HG03520 (cell line): ENCODE results near the gene UGT1A9.

Experiments
- ATAC-seq: cut with Tn5 transposase; IDR thresholded peaks from one replicate; pipeline ENCODE4 v1.9.1; 2021; ENCODE audit warnings: mild to moderate bottlenecking, moderate library complexity; ENCODE audit not compliant: unreplicated experiment

Gene UGT1A9

DNA sequence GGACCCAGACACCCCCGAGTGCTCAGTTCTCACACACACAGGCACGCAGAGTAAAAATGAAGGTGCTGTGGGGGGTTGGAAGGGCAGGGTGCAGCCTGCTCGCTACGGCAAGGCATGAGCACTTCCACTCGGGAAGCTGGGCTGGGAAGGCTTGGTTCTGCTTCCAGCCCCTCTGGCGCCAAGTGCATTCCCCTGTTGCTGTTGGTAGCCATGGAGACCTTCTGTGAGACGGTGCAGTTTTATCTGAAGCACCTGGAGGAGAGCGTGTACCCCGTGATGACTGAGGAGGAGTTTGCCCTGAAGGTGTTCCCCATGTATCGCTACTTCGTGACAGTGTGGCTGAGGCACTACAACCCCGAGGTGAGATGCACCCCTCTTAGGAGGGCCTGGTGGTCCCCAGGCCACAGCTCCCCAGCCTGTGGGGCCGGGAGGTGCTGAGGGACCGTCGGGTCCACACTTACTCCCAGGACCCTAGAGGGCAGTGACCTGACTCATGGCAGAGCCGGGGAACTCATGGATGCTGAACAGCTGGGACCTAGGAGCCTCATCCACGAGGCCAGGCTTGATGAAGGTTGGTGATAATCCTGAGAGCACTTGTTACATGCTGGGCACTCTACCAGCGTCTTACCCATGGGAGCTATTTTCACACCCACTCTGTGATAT, 121.9 kb downstream of the UGT1A9 start:
- no peak for ATAC-seq

GRCh38 chr2:233794128-233794658, 122.5 kb downstream of the UGT1A9 start:
- no peak for ATAC-seq

DNA sequence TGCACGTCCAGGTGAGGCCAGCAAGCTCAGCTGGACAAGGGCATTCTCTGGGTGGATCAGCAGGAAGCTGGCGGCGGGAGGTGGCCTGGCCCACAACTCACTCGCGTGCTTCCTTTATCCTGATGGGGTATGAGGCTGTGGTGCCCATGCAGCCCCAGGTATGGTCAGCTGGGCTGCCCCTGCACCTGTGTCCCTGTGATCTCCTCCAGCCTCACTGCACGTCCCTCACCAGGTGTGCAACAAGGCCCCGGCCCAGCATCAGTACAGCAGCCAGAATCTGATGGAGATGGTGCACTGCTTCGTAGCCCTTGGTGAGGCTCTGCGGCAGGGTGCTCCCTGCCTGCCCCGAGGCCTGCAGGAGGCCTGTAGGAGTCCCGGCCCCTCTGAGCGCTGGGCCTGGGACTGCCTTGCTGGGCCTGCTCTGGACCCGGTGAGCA, 124.1 kb downstream of the UGT1A9 start:
- ATAC-seq, result no peak

GRCh38 chr2:233796254-233796653, 124.6 kb downstream of the UGT1A9 start:
- ATAC-seq, result no peak

- ATAC-seq, result no peak
Measured at GRCh38 chr2:233798335-233799086, 126.8 kb downstream of the UGT1A9 start.

GRCh38 chr2:233799087-233799665, 127.5 kb downstream of the UGT1A9 start:
- ATAC-seq, result no peak

- no peak for ATAC-seq
Measured at GRCh38 chr2:233799716-233800115, 128.0 kb downstream of the UGT1A9 start.

DNA sequence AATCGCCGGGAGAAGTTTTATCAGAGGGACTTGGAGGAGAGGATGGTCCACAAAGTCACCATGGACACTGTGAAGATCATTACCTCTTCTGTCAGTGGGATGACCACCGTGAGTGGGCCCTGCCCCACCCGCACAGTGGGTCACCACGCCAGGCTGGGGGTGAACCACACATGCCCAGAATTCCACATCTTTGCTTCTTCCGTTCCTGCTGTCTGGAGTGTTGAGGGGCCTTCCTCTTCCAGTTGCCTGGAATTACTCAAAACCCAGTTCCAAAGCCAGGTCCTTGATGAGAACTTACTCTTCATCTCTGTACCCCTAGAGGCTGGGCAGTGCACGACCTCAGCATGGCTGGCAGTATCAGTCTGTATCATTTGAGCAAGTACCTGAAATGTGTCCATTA, 128.5 kb downstream of the UGT1A9 start:
- no peak for ATAC-seq

DNA sequence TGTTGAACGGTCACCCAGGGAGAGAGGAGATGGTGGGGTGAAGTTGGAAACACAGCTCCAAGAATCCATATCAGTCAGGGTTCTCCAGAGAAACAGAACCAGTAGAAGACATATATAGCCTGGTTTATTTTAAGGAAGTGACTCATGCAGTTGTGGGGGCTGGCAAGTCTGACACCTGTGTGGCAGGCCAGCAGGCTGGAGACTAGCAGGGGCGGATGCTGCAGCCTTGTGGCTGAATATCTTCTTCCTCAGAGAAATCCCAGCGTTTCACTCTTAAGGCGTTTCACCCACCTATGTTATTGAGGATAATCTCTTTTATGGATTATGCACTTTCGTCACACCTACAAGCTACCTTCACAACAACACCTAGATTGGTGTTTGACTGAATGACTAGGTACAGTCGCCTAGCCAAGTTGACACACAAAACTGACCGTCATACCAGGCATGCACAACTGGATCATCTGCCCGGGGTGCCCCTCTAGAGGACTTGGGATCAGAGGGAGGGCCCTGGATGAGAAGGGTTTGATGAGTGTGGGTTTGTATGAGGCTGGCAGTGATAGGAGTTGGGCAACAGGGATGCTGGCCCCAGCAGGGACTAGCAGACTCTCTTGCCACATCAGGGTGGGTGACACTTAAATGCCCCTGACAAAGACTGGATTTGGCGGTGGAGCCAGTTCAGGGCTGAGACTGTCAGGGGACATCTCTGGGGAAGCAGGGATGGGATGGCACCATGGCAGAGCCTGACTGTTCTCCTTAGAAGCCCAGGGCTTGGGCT, 129.8 kb downstream of the UGT1A9 start:
- ATAC-seq, result no peak

- ATAC-seq, result no peak
Measured at GRCh38 chr2:233802132-233802815, 130.6 kb downstream of the UGT1A9 start.

GRCh38 chr2:233803292-233803911, 131.7 kb downstream of the UGT1A9 start:
- no peak for ATAC-seq

GRCh38 chr2:233803994-233804393, 132.3 kb downstream of the UGT1A9 start:
- no peak for ATAC-seq

GRCh38 chr2:233807215-233807865, 135.6 kb downstream of the UGT1A9 start:
- ATAC-seq, result no peak

GRCh38 chr2:233807966-233808935, 136.6 kb downstream of the UGT1A9 start:
- no peak for ATAC-seq

DNA sequence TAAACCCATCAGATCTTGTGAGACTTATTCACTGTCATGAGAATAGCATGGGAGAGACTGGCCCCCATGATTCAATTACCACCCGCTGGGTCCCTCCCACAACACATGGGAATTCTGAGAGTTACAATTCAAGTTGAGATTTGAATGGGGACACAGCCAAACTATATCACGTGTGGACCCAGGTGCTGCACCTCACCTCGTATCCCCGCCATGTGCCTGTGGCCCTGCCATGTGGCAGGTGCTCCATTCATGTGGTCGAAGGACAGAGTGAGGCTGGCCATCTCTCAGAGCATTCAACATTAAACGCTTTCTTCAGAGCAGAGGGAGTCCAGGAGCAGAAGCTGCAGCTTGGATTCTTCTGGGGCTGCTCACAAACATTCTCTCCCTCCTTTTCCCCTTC, 138.7 kb downstream of the UGT1A9 start:
- ATAC-seq, result no peak

DNA sequence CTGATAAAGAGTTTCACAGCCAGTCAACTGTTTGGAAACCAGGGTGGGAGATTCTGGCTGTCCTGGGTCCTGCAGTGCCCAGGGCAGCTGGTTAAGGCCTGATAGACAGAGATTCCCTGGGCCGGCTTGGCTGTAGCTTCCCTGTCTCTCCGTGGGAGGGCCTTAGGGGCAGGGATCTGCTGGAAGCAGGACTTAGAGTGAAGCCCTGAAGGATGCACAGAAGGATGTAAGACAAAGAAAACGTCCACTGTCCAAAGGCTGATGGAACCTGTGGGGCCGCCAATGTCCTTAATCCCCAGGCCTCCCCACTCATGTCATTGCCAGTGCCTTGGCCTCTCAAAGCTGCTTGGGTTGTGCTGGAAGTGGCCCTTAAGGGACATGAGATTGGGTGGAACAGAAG, 139.4 kb downstream of the UGT1A9 start:
- no peak for ATAC-seq

DNA sequence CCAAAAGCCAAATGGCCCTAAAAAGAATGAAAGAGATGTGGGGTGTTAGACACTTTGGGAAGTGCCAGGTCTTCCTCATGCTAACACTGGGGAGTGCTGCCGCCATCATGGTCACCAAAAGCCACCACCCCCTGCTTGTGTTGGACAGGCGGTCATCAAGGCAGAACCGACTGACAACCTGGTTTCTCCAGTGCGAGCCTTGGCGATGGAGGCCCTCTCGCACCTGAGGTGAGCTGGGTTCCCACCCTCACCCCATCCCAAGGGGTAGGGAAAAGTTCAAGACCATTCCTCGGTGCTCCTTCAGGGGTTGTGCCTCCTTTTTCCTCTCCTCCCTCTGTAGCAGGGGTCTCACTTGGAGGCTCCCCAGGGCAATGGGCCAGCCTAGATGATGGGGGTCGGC, 140.0 kb downstream of the UGT1A9 start:
- no peak for ATAC-seq

DNA sequence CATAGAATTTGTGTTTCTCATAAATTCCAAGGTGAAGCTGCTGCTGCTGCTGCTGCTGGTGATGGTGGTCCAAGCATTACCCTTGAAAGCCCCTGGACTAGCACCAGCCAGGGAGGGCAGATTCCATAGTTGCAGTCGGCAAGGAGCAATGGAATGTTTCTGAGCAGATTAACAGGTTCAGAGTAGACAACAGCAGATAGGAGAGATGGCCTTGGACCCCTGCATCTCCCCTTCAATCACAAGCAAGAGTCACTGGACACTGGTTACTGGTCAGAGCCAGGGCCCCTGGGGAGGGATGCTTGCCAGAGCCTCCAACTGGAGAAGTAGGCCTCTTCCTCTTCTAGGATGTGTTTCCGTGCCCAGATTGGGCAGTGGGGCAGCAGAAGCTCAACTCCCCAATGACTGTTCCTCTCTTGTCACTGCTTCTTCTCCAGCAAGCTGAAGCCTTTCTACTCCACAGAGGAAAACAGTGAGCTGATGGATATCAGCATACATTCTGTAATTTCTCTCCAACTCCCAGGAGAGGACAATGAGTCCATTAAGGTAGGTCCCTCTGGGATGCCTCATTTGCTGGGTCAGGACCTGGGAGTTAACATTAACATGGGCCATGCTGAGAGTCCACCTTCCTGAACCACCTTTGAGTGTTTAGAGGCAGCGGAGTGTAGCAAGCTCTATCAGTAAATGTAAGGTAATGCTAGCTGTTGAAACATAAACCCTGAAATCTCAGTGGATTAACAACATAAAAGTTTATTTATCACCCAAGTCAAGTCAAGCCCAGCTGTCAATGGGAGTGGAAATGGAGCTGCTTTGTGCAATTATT, 141.7 kb downstream of the UGT1A9 start:
- no peak for ATAC-seq
